Activated gamma-delta T cell treated with Interleukin-2 at 50 U/mL for 16 hours (primary cell): ENCODE data around the gene TRAF3IP1.

ENCODE experiments used
- DNase-seq: peaks from one replicate; pipeline ENCODE4 v3.0.0-alpha.2; 2020

TRAF3IP1 gene

GRCh38 chr2:238412067-238412767, 91.9 kb downstream of the TRAF3IP1 start:
- no peak for DNase-seq

- no peak for DNase-seq
Measured at GRCh38 chr2:238413368-238413767, 93.0 kb downstream of the TRAF3IP1 start.

GRCh38 chr2:238415036-238415764, 94.9 kb downstream of the TRAF3IP1 start:
- no peak for DNase-seq

GRCh38 chr2:238415893-238416292, 95.6 kb downstream of the TRAF3IP1 start:
- DNase-seq, result no peak

- DNase-seq, result no peak
Measured at GRCh38 chr2:238418196-238418998, 98.1 kb downstream of the TRAF3IP1 start.

- DNase-seq, result no peak
Measured at GRCh38 chr2:238418999-238419546, 98.8 kb downstream of the TRAF3IP1 start.

GRCh38 chr2:238420442-238420841, 100.1 kb downstream of the TRAF3IP1 start:
- DNase-seq, result no peak

GRCh38 chr2:238420878-238421694, 100.8 kb downstream of the TRAF3IP1 start:
- no peak for DNase-seq

GRCh38 chr2:238421695-238422035, 101.3 kb downstream of the TRAF3IP1 start:
- DNase-seq, result no peak

GRCh38 chr2:238422285-238422684, 102.0 kb downstream of the TRAF3IP1 start:
- DNase-seq, result no peak

- DNase-seq, result no peak
Measured at GRCh38 chr2:238422940-238423339, 102.6 kb downstream of the TRAF3IP1 start.

GRCh38 chr2:238423561-238424312, 103.4 kb downstream of the TRAF3IP1 start:
- no peak for DNase-seq

GRCh38 chr2:238424313-238424700, 104.0 kb downstream of the TRAF3IP1 start:
- DNase-seq, result no peak

GRCh38 chr2:238425505-238425978, 105.2 kb downstream of the TRAF3IP1 start:
- no peak for DNase-seq

- DNase-seq, result no peak
Measured at GRCh38 chr2:238425979-238426567, 105.8 kb downstream of the TRAF3IP1 start.

- DNase-seq, result peak; percentile 87
Measured at GRCh38 chr2:238426568-238427434, 106.5 kb downstream of the TRAF3IP1 start, which contains the start of gene ASB1. TSS of gene ASB1 (plus strand) at chr2:238426927. CDS start at chr2:238427071, 144 bp downstream.

- DNase-seq, result no peak
Measured at GRCh38 chr2:238427435-238428162, 107.3 kb downstream of the TRAF3IP1 start.

GRCh38 chr2:238428866-238429265, 108.5 kb downstream of the TRAF3IP1 start:
- DNase-seq, result no peak

GRCh38 chr2:238430781-238431180, 110.5 kb downstream of the TRAF3IP1 start:
- DNase-seq, result no peak
